ENCODE measurements around the gene HAAO.

HAAO gene

GRCh38 chr2:42761554-42761953 lies 30.8 kb downstream of the HAAO start:
- DNase-seq (ENCODE audit: extremely low spot score), result no peak
- POLR2A ChIA-PET, result no interaction called here
- CTCF ChIA-PET, result no interaction called here
- no peak for TF ChIP-seq ELF4 (IDR thresholded peaks at IDR 0.05)
- no peak for TF ChIP-seq L3MBTL2 (conservative IDR thresholded peaks at IDR 0.05)
- TF ChIP-seq HDGF (IDR thresholded peaks at IDR 0.05; ENCODE audit: borderline replicate concordance), result no peak
- TF ChIP-seq, protein P1, sequence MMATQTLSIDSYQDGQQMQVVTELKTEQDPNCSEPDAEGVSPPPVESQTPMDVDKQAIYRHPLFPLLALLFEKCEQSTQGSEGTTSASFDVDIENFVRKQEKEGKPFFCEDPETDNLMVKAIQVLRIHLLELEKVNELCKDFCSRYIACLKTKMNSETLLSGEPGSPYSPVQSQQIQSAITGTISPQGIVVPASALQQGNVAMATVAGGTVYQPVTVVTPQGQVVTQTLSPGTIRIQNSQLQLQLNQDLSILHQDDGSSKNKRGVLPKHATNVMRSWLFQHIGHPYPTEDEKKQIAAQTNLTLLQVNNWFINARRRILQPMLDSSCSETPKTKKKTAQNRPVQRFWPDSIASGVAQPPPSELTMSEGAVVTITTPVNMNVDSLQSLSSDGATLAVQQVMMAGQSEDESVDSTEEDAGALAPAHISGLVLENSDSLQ (IDR thresholded peaks at IDR 0.05), result no peak
- TF ChIP-seq ZNF384 (IDR thresholded peaks at IDR 0.05), result no peak
- no peak for TF ChIP-seq ARNT (IDR thresholded peaks at IDR 0.05)
- no peak for TF ChIP-seq CTBP1 (IDR thresholded peaks at IDR 0.05; ENCODE audit: borderline replicate concordance)
- no peak for TF ChIP-seq SUZ12 (IDR thresholded peaks at IDR 0.05)
- no peak for TF ChIP-seq FOXA1 (IDR thresholded peaks at IDR 0.05)
- TF ChIP-seq FOXK2 (IDR thresholded peaks at IDR 0.05), result no peak
- TF ChIP-seq BHLHE40 (IDR thresholded peaks at IDR 0.05; ENCODE audit: borderline replicate concordance), result no peak
- no peak for TF ChIP-seq FOXM1 (IDR thresholded peaks at IDR 0.05; ENCODE audit: borderline replicate concordance)
- TF ChIP-seq LEF1 (IDR thresholded peaks at IDR 0.05; ENCODE audit: borderline replicate concordance), result no peak
- TF ChIP-seq NFRKB (IDR thresholded peaks at IDR 0.05), result no peak
- no peak for TF ChIP-seq TARDBP (IDR thresholded peaks at IDR 0.05)

DNA sequence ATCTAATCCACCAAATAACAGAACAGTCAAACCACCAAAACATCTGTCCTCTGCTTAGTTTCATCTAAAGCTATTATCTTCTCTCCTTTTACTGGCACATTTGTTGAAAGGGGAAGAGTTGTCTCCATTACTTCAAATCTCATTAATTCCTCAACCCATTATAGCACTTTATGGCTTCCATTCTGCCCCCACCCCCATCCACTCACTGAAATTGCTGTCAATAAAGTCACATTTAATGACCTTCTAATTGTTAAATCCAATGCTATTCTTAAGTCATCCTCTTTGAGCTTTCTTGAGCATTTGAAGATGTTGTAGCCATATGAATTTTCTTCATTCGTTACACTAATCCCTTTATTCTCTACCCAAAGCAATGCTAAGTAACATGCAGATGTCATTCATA lies 33.6 kb downstream of the HAAO start:
- CTCF ChIA-PET, result interaction anchor here (0.6 kb wide), 1 partner anchor 325 kb away, joined by 4 read pairs; no protein-coding TSS in a partner anchor
- no peak for DNase-seq (ENCODE audit: extremely low spot score)
- TF ChIP-seq BHLHE40 (IDR thresholded peaks at IDR 0.05; ENCODE audit: borderline replicate concordance), result no peak
- no peak for TF ChIP-seq FOXM1 (IDR thresholded peaks at IDR 0.05; ENCODE audit: borderline replicate concordance)
- TF ChIP-seq NFRKB (IDR thresholded peaks at IDR 0.05), result no peak
- TF ChIP-seq, protein P1 (IDR thresholded peaks at IDR 0.05), result no peak
- no peak for TF ChIP-seq LEF1 (IDR thresholded peaks at IDR 0.05; ENCODE audit: borderline replicate concordance)
- no peak for TF ChIP-seq CTBP1 (IDR thresholded peaks at IDR 0.05; ENCODE audit: borderline replicate concordance)
- TF ChIP-seq ELF4 (IDR thresholded peaks at IDR 0.05), result no peak
- TF ChIP-seq HDGF (IDR thresholded peaks at IDR 0.05; ENCODE audit: borderline replicate concordance), result no peak
- no peak for TF ChIP-seq ZNF384 (IDR thresholded peaks at IDR 0.05)
- TF ChIP-seq L3MBTL2 (conservative IDR thresholded peaks at IDR 0.05), result no peak
- no peak for TF ChIP-seq SUZ12 (IDR thresholded peaks at IDR 0.05)
- no peak for TF ChIP-seq FOXK2 (IDR thresholded peaks at IDR 0.05)
- TF ChIP-seq TARDBP (IDR thresholded peaks at IDR 0.05), result no peak
- TF ChIP-seq FOXA1 (IDR thresholded peaks at IDR 0.05), result no peak
- no peak for TF ChIP-seq SP1 (IDR thresholded peaks at IDR 0.05)
- POLR2A ChIA-PET, result no interaction called here

- CTCF ChIA-PET, result interaction anchor here (0.6 to 1.1 kb wide), 2 partner anchors 13 to 324 kb away, joined by 4 to 5 read pairs; no protein-coding TSS in a partner anchor
Observed at GRCh38 chr2:42757981-42758740, 34.2 kb downstream of the HAAO start.

DNA sequence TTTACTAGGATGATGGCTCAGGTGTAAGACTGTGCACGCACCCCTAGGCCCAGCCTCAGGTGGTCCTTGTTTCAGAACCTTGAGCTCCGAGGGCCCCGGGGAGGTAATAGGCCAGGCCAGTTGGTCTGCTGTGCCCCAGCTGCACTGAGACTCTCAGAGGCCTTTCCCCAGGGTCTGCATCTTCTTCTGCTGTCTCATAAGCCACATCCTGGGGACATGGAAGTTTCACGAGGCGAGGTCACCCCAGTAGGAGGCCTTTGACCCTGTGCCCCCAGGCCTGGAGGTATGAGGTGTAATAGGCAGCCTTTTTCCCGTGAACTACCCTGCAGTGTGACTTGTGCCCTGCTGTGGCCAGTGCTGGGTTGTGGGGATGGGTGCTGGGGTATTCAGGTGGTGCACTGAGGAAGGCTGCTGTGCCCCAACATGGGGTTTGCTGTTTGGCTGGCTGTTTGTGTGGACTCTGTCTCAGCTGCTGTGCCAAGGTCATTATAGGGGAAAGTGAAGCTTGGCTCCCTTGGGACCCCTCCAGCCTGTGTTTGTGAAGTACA lies 35.3 kb downstream of the HAAO start:
- TF ChIP-seq FOXM1 (IDR thresholded peaks at IDR 0.05; ENCODE audit: borderline replicate concordance), result no peak
- no peak for TF ChIP-seq L3MBTL2 (conservative IDR thresholded peaks at IDR 0.05)
- no peak for TF ChIP-seq FOXA1 (IDR thresholded peaks at IDR 0.05)
- POLR2A ChIA-PET, result no interaction called here
- CTCF ChIA-PET, result interaction anchor here (1.1 kb wide), 1 partner anchor 12 kb away, joined by 5 read pairs; no protein-coding TSS in a partner anchor
- DNase-seq (ENCODE audit: extremely low spot score), result no peak

More at GRCh38 chr2:42757981-42758740, 34.2 kb downstream of the HAAO start:
- POLR2A ChIA-PET, result interaction anchor here (0.6 kb wide), 1 partner anchor 45 kb away, joined by 3 read pairs; no protein-coding TSS in a partner anchor
- TF ChIP-seq, protein P1 (IDR thresholded peaks at IDR 0.05), result no peak
- TF ChIP-seq TARDBP (IDR thresholded peaks at IDR 0.05) (no peak), BHLHE40 (IDR thresholded peaks at IDR 0.05; ENCODE audit: borderline replicate concordance) (no peak), ARNT (IDR thresholded peaks at IDR 0.05) (no peak), FOXA1 (IDR thresholded peaks at IDR 0.05) (no peak), LEF1 (IDR thresholded peaks at IDR 0.05; ENCODE audit: borderline replicate concordance) (no peak), SP1 (IDR thresholded peaks at IDR 0.05) (no peak), NFRKB (IDR thresholded peaks at IDR 0.05) (no peak), FOXK2 (IDR thresholded peaks at IDR 0.05) (no peak), ZNF384 (IDR thresholded peaks at IDR 0.05) (no peak), L3MBTL2 (conservative IDR thresholded peaks at IDR 0.05) (no peak), FOXM1 (IDR thresholded peaks at IDR 0.05; ENCODE audit: borderline replicate concordance) (no peak), HDGF (IDR thresholded peaks at IDR 0.05; ENCODE audit: borderline replicate concordance) (no peak), SUZ12 (IDR thresholded peaks at IDR 0.05) (no peak), CTBP1 (IDR thresholded peaks at IDR 0.05; ENCODE audit: borderline replicate concordance) (no peak), ELF4 (IDR thresholded peaks at IDR 0.05) (no peak)
- DNase-seq (ENCODE audit: extremely low spot score), result no peak

- TF ChIP-seq CTBP1 (IDR thresholded peaks at IDR 0.05; ENCODE audit: borderline replicate concordance) (no peak), FOXM1 (IDR thresholded peaks at IDR 0.05; ENCODE audit: borderline replicate concordance) (no peak), TARDBP (IDR thresholded peaks at IDR 0.05) (no peak), FOXK2 (IDR thresholded peaks at IDR 0.05) (no peak), FOXA1 (IDR thresholded peaks at IDR 0.05) (no peak), LEF1 (IDR thresholded peaks at IDR 0.05; ENCODE audit: borderline replicate concordance) (no peak), SUZ12 (IDR thresholded peaks at IDR 0.05) (no peak), BHLHE40 (IDR thresholded peaks at IDR 0.05; ENCODE audit: borderline replicate concordance) (no peak), NFRKB (IDR thresholded peaks at IDR 0.05) (no peak), HDGF (IDR thresholded peaks at IDR 0.05; ENCODE audit: borderline replicate concordance) (no peak), L3MBTL2 (conservative IDR thresholded peaks at IDR 0.05) (no peak), ARNT (IDR thresholded peaks at IDR 0.05) (no peak), ELF4 (IDR thresholded peaks at IDR 0.05) (no peak), ZNF384 (IDR thresholded peaks at IDR 0.05) (no peak), SP1 (IDR thresholded peaks at IDR 0.05) (no peak)
- TF ChIP-seq, protein P1 (IDR thresholded peaks at IDR 0.05), result no peak
Observed at GRCh38 chr2:42756150-42756775, 36.1 kb downstream of the HAAO start.

More at GRCh38 chr2:42756150-42756775, 36.1 kb downstream of the HAAO start:
- POLR2A ChIA-PET, result no interaction called here
- DNase-seq (ENCODE audit: extremely low spot score), result no peak
- CTCF ChIA-PET, result no interaction called here
